Muscle of arm (tissue), 12 donors: ENCODE data around the gene DENND1A. TPM values are rescaled to one million over a fixed set of nuclear protein-coding genes. Genes with fewer than 3 reads are reported as not detected.
"Not testable (repeated sequence)": the region's sequence is repeated elsewhere in the genome, so short reads cannot be mapped to it uniquely, and the experiment has no call there.

Experiments used
- DNase-seq: peaks from one replicate; pipeline ENCODE4 v3.0.0-alpha.2; 2013
- polyA plus RNA-seq, 12 donors: library from polyadenylated mRNA; unstranded; fragments of 120-200 nt; gene quantifications; one replicate each; pipeline ENCODE4 v1.2.1, GENCODE V29; 2013; ENCODE audit not compliant: insufficient read length in 12 of 12

Gene DENND1A
- polyA plus RNA-seq, 12 donors: 12.7 to 19.4 (median 13.7) TPM; not detected in 1

DNA sequence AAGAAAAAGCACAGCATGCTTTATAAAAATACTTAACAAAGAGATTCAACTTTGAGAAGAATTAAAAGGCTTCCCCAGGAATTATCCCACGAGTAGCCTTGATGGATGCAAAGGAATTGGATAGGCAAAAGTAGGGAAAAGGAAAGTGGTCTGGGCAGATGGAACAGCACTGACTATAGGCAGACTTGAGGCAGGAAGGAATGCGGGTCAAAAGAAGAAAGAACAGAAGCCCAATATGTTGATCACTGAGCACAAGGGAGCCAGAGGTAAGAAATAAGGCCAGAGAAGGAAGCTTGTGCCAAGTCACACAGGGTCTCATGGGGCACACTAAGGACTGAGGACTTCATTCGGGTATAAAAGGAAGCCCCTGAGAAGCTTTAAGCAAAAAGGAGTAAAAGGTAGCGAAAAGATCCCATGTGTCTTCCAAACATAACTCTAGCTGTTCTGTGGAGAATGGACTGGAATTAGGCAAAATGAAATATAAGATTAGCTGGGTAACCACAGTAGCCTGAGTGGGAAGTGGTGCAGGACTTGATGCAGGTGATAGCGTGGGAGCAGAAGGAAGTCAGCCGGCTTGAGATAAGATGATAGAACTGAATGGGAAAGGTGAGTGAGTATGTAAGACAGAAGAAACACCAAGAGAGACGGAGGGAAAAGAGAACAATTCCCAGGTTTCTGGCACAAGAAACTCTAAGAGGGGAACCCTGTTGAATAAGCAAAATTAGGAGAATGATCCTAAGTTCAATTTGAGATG lies 106.6 kb downstream of the DENND1A start:
- no peak for DNase-seq

GRCh38 chr9:123821619-123822018 lies 108.3 kb downstream of the DENND1A start:
- no peak for DNase-seq

GRCh38 chr9:123820139-123820538 lies 109.8 kb downstream of the DENND1A start:
- DNase-seq: no peak

GRCh38 chr9:123816817-123817472 lies 113.0 kb downstream of the DENND1A start:
- no peak for DNase-seq

DNA sequence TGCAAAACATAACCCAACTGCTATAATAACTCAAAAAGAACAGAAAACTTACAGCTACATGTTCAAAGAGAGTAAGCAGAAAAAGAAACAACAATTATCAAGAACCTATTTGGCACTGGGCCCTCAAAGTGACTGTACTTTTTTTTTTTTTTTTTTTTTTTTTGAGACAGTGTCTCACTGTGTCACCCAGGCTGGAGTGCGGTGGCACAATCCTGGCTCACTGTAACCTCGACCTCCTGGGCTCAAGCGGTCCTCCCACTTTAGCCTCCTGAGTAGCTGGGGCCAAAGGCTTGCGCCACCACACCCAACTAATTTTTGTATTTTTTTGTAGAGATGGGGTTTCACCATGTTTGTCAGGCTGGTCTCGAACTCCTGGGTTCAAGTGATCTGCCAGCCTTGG lies 114.1 kb downstream of the DENND1A start:
- not testable (repeated sequence) for DNase-seq

DNA sequence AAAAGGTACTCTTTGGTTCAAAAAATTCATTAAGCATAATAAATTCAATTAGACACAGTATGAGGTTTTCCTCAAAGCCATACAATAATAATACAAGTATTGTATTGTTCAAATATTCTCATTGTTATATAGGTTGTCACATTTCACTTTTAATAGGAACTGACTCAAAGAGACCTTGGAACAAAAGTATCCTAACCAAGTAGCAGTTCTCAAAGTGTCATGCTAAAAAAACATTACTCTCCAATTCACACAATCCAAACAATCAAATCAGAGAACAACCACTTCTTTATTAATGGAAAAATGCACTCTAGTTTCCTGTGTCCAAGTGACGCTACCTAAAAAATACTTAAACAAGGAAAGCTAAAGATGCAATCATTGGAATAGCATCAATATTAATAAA lies 115.4 kb downstream of the DENND1A start:
- no peak for DNase-seq

- DNase-seq: no peak
Measured at GRCh38 chr9:123812984-123813383, 116.9 kb downstream of the DENND1A start.

DNA sequence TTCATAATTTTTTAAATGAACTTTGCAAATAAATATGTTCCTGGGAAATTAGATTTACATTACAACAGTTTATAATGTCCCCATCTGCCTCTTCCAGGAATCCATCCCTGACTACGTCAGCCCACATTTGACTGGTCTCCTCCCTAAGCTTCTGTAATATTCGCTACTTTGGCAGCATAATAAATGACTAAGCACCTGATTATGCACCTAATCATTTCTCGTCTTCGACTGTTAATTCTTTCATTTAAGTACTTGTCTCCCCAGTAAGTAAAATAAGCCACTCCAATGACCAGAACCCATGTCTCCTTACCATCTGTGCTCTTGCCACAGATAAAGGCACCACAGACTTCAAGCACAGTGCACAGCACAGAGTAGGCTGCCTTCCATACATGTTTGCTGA lies 122.7 kb downstream of the DENND1A start:
- DNase-seq: no peak

DNA sequence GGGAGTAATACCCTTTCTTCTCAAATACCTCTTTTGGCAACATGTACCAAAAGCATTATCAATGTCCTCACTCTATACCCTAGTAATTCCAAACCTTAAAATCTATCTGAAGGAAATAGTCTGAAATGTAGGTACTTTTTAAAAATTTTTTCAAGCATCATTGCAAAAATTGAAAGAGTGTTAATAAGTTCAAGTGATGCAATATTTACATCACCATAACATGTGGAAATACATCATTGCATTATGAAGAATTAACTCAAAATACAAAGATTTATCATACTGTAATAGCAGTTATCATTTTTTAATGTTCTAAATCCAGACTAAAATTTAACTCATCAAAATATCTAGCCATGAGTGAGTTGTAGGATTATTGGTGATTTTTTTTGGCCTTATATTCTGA lies 123.1 kb downstream of the DENND1A start:
- no peak for DNase-seq

- no peak for DNase-seq
Measured at GRCh38 chr9:123798195-123798594, 131.7 kb downstream of the DENND1A start.

- DNase-seq: no peak
Measured at GRCh38 chr9:123796618-123797484, 133.1 kb downstream of the DENND1A start.

DNA sequence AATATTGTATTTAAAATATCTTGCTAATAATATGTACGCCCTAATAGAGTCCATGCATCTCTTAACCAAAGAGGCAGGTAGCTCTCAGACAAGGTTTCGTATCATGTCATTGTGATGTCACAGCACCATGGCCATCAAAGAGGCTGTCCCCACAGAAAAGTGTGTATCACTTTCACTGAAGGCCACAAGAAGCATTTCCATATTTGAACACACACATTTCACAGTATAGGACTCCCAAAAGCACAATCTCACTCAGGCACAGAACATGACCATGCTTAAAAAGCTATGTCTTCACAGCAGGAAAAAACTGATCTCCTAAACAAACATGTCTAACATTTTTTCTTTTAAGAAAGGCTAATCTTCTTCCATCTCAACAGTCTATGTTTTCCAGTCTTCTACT lies 133.8 kb downstream of the DENND1A start:
- no peak for DNase-seq

- DNase-seq: no peak
Measured at GRCh38 chr9:123795336-123795735, 134.6 kb downstream of the DENND1A start.

GRCh38 chr9:123792501-123792900 lies 137.4 kb downstream of the DENND1A start:
- no peak for DNase-seq

DNA sequence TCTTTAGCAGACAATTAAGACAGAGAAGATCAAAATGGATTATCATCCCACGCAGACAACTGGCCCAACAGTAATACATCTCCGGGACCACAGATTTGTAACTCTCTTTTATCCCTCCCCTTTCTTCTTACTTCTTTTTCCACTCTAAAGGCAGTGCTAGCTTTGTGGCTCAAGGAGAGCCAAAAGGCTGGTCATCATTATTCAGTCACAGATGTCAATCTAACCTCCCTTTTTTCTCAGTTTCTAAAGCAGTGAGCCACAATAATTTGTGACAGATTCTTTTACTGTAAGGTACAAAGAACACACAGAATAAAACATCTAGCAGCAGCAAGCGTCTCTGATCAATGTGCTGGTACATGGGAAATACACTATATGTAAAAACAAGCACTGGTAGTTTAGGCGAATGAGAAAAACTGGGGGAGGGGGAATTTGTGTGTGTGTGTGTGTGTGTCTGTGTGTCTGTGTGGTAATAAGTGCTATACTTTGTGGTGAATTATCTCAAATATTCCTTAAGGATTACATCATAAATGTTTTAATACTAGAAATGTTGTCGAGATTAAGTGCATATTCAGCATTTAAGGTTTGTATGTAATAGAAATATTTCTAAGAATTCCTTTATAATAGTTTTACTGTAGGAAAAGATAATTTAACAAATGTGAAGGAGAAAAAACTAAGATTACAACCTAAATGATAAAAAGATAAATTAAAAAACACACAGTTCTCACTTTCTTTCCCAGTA lies 140.2 kb downstream of the DENND1A start:
- no peak for DNase-seq

- DNase-seq: no peak
Measured at GRCh38 chr9:123787416-123787815, 142.5 kb downstream of the DENND1A start.

DNA sequence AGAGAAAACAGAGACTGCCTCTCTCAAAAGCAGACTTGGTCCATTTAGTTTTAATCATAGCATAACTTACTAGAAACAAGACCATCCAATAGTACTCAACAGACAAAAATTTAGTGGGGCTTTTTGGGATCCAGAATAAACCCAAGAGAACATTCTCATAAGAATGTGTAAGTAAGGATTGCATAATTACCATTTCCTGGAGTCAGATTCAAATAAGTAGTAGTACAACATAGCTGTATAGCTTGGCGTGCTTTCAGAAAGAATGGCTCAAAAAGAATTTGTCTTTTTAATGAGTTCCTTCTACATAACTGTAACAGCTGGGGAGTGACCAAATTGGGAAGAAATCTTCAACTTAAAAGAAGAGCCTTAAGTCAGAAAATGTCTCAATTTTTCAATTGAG lies 145.4 kb downstream of the DENND1A start:
- DNase-seq: peak; percentile 13

- DNase-seq: no peak
Measured at GRCh38 chr9:123778232-123778902, 151.6 kb downstream of the DENND1A start.

GRCh38 chr9:123776708-123777537 lies 153.0 kb downstream of the DENND1A start:
- no peak for DNase-seq
